ENCODE results near the gene TSPAN16. TPM values are rescaled to one million over a fixed set of nuclear protein-coding genes. Genes with fewer than 3 reads are reported as not detected.

The TSPAN16 gene
- total and polyA plus RNA-seq, 2 experiments from 2014 or later = not detected

DNA sequence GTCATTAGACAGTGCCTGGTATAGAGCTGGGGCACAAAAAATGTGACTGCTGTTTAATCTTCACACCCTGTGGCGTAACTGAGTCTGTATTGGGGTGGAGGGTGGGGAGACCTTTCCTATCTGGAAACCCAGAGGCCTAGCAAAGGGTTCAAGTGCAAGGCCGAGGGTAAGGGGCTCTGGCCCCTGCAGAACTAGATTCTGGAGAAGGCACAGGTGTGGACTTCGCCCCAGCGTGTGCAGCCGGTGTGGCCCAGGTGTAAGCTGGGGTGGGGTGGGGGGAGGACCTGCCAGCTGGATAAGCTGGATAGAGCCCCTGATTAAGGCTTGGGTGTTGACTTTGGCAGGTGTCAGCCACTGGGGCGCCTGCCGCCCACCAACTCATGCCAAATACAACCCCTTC is 42.2 kb downstream of the TSPAN16 start:
- H2AFZ ChIP-seq = no peak overlapping the region
- TF ChIP-seq JUNB (IDR thresholded peaks at IDR 0.05; ENCODE audit: unreplicated experiment) (no peak), POLR2AphosphoS5 (IDR thresholded peaks at IDR 0.05; ENCODE audit: low read depth) (no peak), CREB1 (CRISPR knock-in tag; IDR thresholded peaks at IDR 0.05; ENCODE audit: low read depth) (no peak), ZNF331 (CRISPR knock-in tag; IDR thresholded peaks at IDR 0.05; ENCODE audit: low read depth) (no peak), EZH2phosphoT487 (IDR thresholded peaks at IDR 0.05; ENCODE audit: unreplicated experiment) (no peak), NANOG (IDR thresholded peaks at IDR 0.05; ENCODE audit: borderline replicate concordance) (no peak), EZH2 (IDR thresholded peaks at IDR 0.05; ENCODE audit: low read depth, unreplicated experiment) (no peak), STAT1 (IDR thresholded peaks at IDR 0.05; ENCODE audit: unreplicated experiment) (no peak), ZNF114 (CRISPR knock-in tag; IDR thresholded peaks at IDR 0.05) (no peak)
- TF ChIP-seq, protein P1, sequence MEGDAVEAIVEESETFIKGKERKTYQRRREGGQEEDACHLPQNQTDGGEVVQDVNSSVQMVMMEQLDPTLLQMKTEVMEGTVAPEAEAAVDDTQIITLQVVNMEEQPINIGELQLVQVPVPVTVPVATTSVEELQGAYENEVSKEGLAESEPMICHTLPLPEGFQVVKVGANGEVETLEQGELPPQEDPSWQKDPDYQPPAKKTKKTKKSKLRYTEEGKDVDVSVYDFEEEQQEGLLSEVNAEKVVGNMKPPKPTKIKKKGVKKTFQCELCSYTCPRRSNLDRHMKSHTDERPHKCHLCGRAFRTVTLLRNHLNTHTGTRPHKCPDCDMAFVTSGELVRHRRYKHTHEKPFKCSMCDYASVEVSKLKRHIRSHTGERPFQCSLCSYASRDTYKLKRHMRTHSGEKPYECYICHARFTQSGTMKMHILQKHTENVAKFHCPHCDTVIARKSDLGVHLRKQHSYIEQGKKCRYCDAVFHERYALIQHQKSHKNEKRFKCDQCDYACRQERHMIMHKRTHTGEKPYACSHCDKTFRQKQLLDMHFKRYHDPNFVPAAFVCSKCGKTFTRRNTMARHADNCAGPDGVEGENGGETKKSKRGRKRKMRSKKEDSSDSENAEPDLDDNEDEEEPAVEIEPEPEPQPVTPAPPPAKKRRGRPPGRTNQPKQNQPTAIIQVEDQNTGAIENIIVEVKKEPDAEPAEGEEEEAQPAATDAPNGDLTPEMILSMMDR (conservative IDR thresholded peaks at IDR 0.05; ENCODE audit: low read depth in 2 of 2) = no peak
- TF ChIP-seq, protein P2, sequence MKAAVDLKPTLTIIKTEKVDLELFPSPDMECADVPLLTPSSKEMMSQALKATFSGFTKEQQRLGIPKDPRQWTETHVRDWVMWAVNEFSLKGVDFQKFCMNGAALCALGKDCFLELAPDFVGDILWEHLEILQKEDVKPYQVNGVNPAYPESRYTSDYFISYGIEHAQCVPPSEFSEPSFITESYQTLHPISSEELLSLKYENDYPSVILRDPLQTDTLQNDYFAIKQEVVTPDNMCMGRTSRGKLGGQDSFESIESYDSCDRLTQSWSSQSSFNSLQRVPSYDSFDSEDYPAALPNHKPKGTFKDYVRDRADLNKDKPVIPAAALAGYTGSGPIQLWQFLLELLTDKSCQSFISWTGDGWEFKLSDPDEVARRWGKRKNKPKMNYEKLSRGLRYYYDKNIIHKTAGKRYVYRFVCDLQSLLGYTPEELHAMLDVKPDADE (IDR thresholded peaks at IDR 0.05) = no peak
- TF ChIP-seq, protein P3, sequence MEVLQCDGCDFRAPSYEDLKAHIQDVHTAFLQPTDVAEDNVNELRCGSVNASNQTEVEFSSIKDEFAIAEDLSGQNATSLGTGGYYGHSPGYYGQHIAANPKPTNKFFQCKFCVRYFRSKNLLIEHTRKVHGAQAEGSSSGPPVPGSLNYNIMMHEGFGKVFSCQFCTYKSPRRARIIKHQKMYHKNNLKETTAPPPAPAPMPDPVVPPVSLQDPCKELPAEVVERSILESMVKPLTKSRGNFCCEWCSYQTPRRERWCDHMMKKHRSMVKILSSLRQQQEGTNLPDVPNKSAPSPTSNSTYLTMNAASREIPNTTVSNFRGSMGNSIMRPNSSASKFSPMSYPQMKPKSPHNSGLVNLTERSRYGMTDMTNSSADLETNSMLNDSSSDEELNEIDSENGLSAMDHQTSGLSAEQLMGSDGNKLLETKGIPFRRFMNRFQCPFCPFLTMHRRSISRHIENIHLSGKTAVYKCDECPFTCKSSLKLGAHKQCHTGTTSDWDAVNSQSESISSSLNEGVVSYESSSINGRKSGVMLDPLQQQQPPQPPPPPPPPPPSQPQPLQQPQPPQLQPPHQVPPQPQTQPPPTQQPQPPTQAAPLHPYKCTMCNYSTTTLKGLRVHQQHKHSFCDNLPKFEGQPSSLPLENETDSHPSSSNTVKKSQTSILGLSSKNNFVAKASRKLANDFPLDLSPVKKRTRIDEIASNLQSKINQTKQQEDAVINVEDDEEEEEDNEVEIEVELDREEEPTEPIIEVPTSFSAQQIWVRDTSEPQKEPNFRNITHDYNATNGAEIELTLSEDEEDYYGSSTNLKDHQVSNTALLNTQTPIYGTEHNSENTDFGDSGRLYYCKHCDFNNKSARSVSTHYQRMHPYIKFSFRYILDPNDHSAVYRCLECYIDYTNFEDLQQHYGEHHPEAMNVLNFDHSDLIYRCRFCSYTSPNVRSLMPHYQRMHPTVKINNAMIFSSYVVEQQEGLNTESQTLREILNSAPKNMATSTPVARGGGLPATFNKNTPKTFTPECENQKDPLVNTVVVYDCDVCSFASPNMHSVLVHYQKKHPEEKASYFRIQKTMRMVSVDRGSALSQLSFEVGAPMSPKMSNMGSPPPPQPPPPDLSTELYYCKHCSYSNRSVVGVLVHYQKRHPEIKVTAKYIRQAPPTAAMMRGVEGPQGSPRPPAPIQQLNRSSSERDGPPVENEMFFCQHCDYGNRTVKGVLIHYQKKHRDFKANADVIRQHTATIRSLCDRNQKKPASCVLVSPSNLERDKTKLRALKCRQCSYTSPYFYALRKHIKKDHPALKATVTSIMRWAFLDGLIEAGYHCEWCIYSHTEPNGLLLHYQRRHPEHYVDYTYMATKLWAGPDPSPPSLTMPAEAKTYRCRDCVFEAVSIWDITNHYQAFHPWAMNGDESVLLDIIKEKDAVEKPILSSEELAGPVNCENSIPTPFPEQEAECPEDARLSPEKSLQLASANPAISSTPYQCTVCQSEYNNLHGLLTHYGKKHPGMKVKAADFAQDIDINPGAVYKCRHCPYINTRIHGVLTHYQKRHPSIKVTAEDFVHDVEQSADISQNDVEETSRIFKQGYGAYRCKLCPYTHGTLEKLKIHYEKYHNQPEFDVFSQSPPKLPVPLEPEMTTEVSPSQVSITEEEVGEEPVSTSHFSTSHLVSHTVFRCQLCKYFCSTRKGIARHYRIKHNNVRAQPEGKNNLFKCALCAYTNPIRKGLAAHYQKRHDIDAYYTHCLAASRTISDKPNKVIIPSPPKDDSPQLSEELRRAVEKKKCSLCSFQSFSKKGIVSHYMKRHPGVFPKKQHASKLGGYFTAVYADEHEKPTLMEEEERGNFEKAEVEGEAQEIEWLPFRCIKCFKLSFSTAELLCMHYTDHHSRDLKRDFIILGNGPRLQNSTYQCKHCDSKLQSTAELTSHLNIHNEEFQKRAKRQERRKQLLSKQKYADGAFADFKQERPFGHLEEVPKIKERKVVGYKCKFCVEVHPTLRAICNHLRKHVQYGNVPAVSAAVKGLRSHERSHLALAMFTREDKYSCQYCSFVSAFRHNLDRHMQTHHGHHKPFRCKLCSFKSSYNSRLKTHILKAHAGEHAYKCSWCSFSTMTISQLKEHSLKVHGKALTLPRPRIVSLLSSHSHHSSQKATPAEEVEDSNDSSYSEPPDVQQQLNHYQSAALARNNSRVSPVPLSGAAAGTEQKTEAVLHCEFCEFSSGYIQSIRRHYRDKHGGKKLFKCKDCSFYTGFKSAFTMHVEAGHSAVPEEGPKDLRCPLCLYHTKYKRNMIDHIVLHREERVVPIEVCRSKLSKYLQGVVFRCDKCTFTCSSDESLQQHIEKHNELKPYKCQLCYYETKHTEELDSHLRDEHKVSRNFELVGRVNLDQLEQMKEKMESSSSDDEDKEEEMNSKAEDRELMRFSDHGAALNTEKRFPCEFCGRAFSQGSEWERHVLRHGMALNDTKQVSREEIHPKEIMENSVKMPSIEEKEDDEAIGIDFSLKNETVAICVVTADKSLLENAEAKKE (CRISPR knock-in tag; IDR thresholded peaks at IDR 0.05) = no peak

More for the DNA sequence above, 42.2 kb downstream of the TSPAN16 start:
- Histone ChIP-seq H3K4me1 (ENCODE audit: insufficient read depth) (peaks cover 3% of the 10 kb centered on the region; the same call in 1 of the 2 replicates), H3F3A (replicated peaks; ENCODE audit: low read depth) (0 out of 2 replicates have a peak, but pooled peaks cover 3% of the 10 kb centered on the region), H3K4me2 (peak overlapping the region; percentile 85; the same call in 1 of the 2 replicates), H3K79me2 (replicated peaks; ENCODE audit: insufficient read depth) (no peaks in the 10 kb centered on the region), H3K36me3 (ENCODE audit: insufficient read depth) (no peaks in the 10 kb centered on the region), H3K27ac (ENCODE audit: low read depth) (no peak overlapping the region), H3K4me3 (no peak overlapping the region), H3K9me2 (ENCODE audit: insufficient read depth) (no peaks in the 10 kb centered on the region), H3K27me3 (ENCODE audit: insufficient read depth) (no peaks in the 10 kb centered on the region), H4K20me1 (replicated peaks; ENCODE audit: insufficient read depth) (no peaks in the 10 kb centered on the region; the same call in 1 of the 2 replicates)
- Mint-ChIP-seq H3K4me1 (peaks cover 3% of the 10 kb centered on the region; the same call in 2 of the 3 replicates), H3K27me3 (ENCODE audit: insufficient read depth, low read depth, poor library complexity) (peaks cover 17% of the 10 kb centered on the region), H3K9me3 (no peaks in the 10 kb centered on the region), H3K27ac (no peak overlapping the region), H3K4me3 (no peak overlapping the region), H3K36me3 (ENCODE audit: low read depth) (peaks cover 36% of the 10 kb centered on the region)
- no peak for ATAC-seq
- no peak for DNase-seq (ENCODE audit: low spot score)
